GM19023 (cell line): ENCODE results near the gene RAB6A.

Experiments used
- ATAC-seq: cut with Tn5 transposase; IDR thresholded peaks from one replicate; pipeline ENCODE4 v1.9.1; 2021; ENCODE audit warnings: mild to moderate bottlenecking, moderate library complexity; ENCODE audit not compliant: unreplicated experiment

Gene RAB6A

DNA sequence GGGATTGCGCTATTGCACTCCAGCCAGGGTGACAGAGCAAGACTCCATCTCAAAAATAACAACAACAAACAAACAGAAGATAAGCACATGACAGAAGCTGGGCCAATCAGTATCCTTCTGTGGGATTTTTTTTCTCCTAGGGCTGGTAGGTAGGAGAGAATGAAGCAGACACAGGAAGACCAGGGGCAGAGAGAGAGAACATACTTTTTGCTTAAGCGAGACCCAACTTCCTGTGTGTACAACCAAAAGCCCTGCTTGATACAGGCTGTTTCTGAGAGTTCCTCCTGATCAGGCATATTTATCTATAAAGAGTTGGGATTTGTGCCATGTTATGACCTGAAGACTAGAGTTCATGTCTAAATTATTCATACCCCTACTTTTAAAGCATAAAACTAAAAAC lies 126.9 kb downstream of the RAB6A start:
- ATAC-seq, result no peak

DNA sequence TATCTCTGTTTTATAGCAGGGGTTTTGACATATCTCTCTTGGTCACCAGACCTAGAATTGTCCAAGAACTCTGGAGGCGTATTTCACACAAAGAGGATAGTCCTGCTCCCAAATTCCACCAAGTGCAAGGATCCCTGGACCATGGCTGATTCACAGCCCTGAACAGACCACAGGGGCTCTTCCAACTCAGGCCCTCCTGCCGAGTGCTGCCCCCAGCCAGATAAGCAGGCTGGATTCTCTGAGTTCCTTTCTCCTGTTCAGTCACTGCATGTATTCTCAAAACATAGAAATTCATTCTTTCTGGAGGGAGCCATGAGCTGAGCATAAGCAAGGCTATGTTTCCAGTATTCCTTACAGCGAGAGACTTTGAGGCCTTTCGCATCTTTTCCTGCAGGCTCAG lies 127.9 kb downstream of the RAB6A start:
- ATAC-seq, result no peak

DNA sequence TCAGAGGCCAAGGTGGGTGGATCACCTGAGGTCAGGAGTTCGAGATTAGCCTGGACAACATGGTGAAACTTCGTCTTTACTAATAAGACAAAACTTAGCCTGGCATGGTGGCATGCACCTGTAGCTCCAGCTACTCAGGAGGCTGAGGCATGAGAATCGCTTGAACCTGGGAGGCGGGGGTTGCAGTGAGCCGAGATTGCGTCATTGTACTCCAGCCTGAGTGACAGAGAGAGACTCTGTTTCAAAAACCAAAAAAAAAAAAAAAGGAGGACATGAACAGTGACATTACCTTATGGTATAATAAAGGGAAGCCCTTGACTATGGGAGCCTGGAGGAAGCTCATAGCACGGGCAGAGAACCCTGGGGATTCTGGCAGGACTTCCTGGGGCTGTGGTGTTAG lies 131.0 kb downstream of the RAB6A start:
- no peak for ATAC-seq

DNA sequence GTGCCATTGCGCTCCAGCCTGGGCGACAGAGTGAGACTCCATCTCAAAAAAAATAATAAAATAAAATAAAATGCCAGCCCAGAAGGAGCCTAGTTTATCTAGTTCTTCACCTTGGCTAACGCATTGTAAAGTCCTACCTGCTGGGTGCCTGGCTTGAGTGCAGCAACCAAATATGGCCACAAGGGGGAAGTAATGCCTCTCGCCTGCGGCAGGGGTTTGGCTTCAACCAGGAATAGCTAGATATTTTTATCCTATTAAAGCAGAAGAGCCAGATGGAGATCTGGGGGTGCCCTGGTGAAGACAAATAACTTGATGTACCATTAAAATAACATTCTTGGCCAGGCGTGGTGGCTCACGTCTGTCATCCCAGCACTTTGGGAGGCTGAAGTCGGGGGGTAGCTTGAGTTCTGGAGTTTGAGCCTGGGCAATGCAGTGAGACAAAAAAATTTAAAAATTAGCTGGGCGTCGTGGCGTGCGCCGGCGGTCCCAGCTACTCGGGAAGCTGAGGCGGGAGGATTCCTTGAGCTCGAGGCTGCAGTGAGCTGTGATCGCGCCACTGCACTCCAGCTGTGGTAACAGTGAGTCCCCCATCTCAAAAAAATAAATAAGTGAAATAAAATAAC lies 135.1 kb downstream of the RAB6A start:
- no peak for ATAC-seq
